Colonic mucosa (tissue), 4 donors: ENCODE measurements around the gene TMBIM6. TPM values are rescaled to one million over a fixed set of nuclear protein-coding genes. Genes with fewer than 3 reads are reported as not detected.

Experiments
- DNase-seq: peaks from one replicate; pipeline ENCODE4 v3.0.0-alpha.2; 2020
- H3K27ac ChIP-seq: fragments of 200-600 bp; one replicate; pipeline ENCODE4 v1.8.0; 2021
- H3K27me3 ChIP-seq: fragments of 200-600 bp; one replicate; pipeline ENCODE4 v1.8.0; 2021
- H3K36me3 ChIP-seq: fragments of 200-600 bp; one replicate; pipeline ENCODE4 v1.8.0; 2021
- H3K4me1 ChIP-seq: fragments of 200-600 bp; one replicate; pipeline ENCODE4 v1.8.0; 2021; ENCODE audit warnings: mild to moderate bottlenecking
- H3K4me3 ChIP-seq: fragments of 200-600 bp; one replicate; pipeline ENCODE4 v1.8.0; 2021
- H3K9ac ChIP-seq, 2 donors: one replicate each; pipeline ENCODE4 v1.7.0; 2013; ENCODE audit warnings: control low read depth in 2 of 2, low read depth in 2 of 2, low read length in 2 of 2
- H3K9me3 ChIP-seq: fragments of 200-600 bp; one replicate; pipeline ENCODE4 v1.8.0; 2021
- intact Hi-C: fragments of 100-400 bp; cut with DNase I; formaldehyde crosslinking; loops from one replicate; pipeline ENCODE4 v1.14.1; 2022
- total RNA-seq, 2 donors: library from RNA; stranded (reverse); fragmentation: NEBNext Ultra II Directional in 1 of 2; extraction: Animal tissue kit (Norgen Biotek cat#: 25700) in 1 of 2; gene quantifications; one replicate each; pipeline ENCODE4 v1.2.1, GENCODE V29; 2021
- TF ChIP-seq, protein P1 (sequence below): fragments of 200-600 bp; IDR thresholded peaks from one replicate; pipeline ENCODE4 v1.8.0; 2022; ENCODE audit warnings: antibody characterized with exemption, mild to moderate bottlenecking
- donor health status: healthy.
- donor health status: DM: no; HTN: no; CAD: no.
- donor health status: DM: no; HTN: no; CAD: no.

Gene TMBIM6
- total RNA-seq, 2 donors from 2014 or later, result 868 to 1,024 TPM

DNA sequence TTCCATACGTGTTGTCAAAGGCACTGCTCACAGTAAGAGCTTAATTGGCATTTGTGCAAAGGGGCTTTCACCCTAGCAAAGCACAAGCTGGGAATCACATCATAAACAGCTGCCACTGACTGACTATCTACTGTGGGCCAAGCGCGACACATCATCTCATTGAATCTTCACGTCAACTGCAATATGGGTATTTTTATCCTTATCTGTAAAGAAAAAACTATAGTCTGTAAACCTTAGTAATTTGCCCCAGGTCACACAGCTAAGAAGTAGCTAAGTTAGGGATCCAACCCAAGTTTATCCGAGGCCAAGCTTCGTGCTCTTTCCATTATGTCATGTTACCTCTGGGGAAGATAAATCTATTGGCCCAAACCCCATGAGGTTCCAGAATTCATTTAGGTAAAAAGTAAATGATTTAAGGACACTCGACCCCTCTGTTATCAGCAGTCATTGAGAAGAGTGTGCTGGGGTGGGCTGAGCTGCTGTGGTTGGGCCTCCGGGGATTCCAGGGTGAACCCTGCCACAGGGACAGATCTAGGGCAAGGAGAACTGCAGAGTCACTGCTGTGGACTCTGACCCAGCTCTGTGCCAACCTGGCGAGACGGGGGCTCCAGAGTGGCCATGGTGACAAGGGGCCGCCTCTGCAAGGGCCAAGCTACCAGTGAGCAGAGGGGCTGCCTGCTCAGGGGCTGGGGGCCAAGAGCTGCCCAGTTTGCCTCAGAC lies 59.2 kb downstream of the TMBIM6 start:
- H3K4me1 ChIP-seq, result no peaks in the 10 kb centered on the region
- DNase-seq, result no peak
- H3K27me3 ChIP-seq, result no peaks in the 10 kb centered on the region
- H3K9ac ChIP-seq, result no peak overlapping the region
- no peak overlapping the region for H3K4me3 ChIP-seq
- TF ChIP-seq, protein P1, sequence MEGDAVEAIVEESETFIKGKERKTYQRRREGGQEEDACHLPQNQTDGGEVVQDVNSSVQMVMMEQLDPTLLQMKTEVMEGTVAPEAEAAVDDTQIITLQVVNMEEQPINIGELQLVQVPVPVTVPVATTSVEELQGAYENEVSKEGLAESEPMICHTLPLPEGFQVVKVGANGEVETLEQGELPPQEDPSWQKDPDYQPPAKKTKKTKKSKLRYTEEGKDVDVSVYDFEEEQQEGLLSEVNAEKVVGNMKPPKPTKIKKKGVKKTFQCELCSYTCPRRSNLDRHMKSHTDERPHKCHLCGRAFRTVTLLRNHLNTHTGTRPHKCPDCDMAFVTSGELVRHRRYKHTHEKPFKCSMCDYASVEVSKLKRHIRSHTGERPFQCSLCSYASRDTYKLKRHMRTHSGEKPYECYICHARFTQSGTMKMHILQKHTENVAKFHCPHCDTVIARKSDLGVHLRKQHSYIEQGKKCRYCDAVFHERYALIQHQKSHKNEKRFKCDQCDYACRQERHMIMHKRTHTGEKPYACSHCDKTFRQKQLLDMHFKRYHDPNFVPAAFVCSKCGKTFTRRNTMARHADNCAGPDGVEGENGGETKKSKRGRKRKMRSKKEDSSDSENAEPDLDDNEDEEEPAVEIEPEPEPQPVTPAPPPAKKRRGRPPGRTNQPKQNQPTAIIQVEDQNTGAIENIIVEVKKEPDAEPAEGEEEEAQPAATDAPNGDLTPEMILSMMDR, result no peak
- H3K9me3 ChIP-seq, result no peaks in the 10 kb centered on the region
- no peak overlapping the region for H3K27ac ChIP-seq
- intact Hi-C loops, result no loop called here
- no peaks in the 10 kb centered on the region for H3K36me3 ChIP-seq

DNA sequence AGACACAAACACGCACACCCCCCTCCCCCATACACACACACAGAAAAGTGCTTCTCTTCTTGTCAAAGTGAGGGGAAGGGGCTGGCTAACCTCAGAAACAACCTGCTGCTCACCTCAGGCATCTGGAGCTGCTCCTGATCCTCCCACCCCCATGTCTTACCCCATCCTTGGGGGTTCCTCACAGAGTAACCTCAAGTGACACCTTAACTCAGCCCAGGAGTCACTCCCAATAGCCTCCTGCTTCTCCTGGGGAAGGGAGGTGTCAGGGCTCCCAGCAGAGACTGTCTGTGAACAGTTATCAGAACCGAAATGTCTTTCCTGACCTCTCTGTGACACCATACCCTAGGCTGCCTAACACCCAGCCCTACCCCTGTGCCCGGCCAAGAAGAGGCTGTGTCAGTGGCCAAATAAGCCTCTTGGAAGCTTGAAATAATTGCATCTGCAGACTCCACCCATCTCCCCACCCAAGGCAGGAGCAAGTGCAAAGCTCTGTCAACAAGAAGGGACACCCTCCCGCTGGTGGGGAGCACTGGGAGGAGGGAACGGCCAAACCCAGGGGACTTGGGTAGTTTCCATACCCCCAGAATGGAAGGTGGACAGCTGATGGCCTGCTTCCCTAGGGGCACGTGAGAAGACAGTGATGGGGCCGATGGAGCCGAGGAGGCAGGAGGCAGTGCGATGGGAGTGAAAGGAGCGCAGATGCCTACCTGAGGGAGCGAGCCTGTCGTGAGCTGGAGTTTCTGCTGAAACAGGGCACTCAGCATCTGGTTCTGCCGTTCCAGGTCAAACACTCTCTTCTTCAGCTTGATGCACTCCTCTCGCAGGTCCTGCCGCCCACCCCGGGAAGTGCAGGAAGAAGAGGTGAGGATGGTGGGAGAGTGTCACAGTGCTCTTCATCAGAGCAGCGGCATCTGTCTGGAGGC lies 60.0 kb downstream of the TMBIM6 start:
- Histone ChIP-seq H3K4me3 (no peak overlapping the region), H3K27me3 (no peaks in the 10 kb centered on the region), H3K27ac (no peak overlapping the region), H3K36me3 (no peaks in the 10 kb centered on the region), H3K9ac (no peak overlapping the region), H3K4me1 (no peaks in the 10 kb centered on the region), H3K9me3 (no peaks in the 10 kb centered on the region)
- TF ChIP-seq, protein P1, result no peak
- DNase-seq, result no peak
- intact Hi-C loops, result no loop called here

DNA sequence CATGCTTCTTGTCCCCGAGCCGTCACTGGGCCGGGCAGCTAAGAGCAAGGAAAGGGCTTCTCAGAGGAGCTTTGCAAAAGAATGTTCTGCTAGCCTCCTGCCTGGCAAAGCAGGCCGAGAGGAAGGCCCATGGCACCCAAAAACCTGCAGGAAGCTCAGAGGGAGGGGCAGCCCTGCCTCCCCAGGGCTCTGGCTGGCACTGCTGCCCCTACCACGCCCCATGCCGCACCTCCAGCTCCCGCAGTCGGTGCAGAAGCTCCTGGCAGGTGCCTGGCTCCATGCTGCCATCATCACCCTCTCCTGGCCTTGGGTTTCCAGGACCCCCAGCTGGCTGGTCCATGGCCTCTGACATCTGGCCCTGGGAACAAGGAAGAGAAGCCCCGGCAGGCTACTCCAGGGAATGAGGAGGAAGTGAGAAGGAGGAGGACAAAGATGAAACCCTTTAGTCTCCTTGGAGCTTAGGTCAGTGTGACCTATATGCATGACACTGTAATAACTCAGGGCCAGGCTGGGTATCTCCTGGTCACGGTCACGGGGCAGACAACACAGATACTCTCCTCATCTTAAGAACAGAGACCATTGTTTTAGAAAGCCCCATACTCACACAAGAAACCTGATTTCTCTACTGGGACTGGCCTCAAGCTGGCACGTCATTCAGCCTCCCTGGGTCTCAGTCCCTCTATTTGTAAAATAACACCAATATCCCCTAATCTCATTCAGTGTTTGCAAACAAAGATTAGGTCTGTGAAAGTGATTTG lies 62.5 kb downstream of the TMBIM6 start:
- Histone ChIP-seq H3K27ac (no peak overlapping the region), H3K9ac (no peak overlapping the region), H3K4me3 (no peak overlapping the region), H3K36me3 (no peaks in the 10 kb centered on the region), H3K27me3 (no peaks in the 10 kb centered on the region), H3K9me3 (no peaks in the 10 kb centered on the region), H3K4me1 (no peaks in the 10 kb centered on the region)
- TF ChIP-seq, protein P1, result no peak
- intact Hi-C loops, result no loop called here
- no peak for DNase-seq

DNA sequence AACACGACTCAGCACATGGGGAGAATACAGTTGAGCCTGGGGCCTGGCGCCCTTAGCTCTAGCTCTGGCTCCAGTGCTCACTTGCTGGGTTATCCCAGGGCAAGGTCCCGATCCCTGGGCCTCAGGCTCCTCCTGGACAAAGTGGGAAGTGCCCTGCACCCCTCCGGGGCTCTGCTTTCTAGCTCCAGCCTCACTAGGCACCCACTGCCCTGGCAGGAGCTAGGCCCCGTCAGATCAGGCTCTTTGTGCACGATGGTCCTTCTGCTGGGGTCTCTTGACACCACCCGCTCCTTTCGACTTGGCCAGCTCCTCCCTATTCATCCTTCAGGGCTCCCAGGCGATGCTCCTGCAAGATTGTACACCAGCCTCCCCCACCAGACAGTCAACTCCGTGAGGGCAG lies 63.5 kb downstream of the TMBIM6 start:
- no peak overlapping the region for H3K27ac ChIP-seq
- H3K4me1 ChIP-seq, result no peaks in the 10 kb centered on the region
- DNase-seq, result no peak
- TF ChIP-seq, protein P1, result no peak
- H3K27me3 ChIP-seq, result no peaks in the 10 kb centered on the region
- no peak overlapping the region for H3K4me3 ChIP-seq
- H3K9ac ChIP-seq, result no peak overlapping the region
- H3K9me3 ChIP-seq, result no peaks in the 10 kb centered on the region
- intact Hi-C loops, result no loop called here
- H3K36me3 ChIP-seq, result no peaks in the 10 kb centered on the region

DNA sequence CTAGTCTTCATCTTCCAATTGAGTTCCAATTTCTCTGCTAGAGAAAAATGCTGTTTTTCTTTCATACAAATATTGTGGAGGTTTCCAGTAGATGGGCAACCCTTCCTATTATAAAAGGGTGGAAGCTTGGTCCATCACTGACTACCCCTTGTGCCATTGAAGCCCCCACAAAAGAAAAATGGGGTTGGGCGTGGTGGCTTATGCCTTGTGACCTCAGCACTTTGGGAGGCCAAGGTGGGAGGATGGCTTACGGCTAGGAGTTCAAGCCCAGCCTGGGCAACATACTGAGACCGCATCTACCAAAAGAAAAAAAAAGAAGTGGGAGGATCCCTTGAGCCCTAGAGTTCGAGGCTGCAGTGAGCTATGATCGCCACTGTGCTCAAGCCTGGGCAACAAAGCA lies 64.1 kb downstream of the TMBIM6 start:
- no peak overlapping the region for H3K9ac ChIP-seq
- H3K4me3 ChIP-seq, result no peak overlapping the region
- TF ChIP-seq, protein P1, result no peak
- H3K9me3 ChIP-seq, result no peaks in the 10 kb centered on the region
- intact Hi-C loops, result no loop called here
- H3K27me3 ChIP-seq, result no peaks in the 10 kb centered on the region
- DNase-seq, result no peak
- no peaks in the 10 kb centered on the region for H3K36me3 ChIP-seq
- H3K4me1 ChIP-seq, result no peaks in the 10 kb centered on the region
- no peak overlapping the region for H3K27ac ChIP-seq
